Activated T-cell treated with anti-CD3 and anti-CD28 coated beads, Interleukin-2, amount 50 U/mL, for 24 hours (primary cell): ENCODE data around the gene ADCY10.

Source experiments
- DNase-seq: peaks from one replicate; pipeline ENCODE4 v3.0.0-alpha.2; 2020
- H3K27ac Mint-ChIP-seq: 2 replicates; pipeline ENCODE4 v1.8.0; 2020; ENCODE audit warnings: mild to moderate bottlenecking, mixed read lengths
- H3K27me3 Mint-ChIP-seq: 2 replicates; pipeline ENCODE4 v1.8.0; 2020; ENCODE audit warnings: mixed read lengths
- H3K36me3 Mint-ChIP-seq: 2 replicates; pipeline ENCODE4 v1.8.0; 2020; ENCODE audit warnings: low read depth, mixed read lengths
- H3K4me1 Mint-ChIP-seq: 2 replicates; pipeline ENCODE4 v1.8.0; 2020; ENCODE audit warnings: low read depth, mixed read lengths
- H3K4me3 Mint-ChIP-seq: 2 replicates; pipeline ENCODE4 v1.8.0; 2020; ENCODE audit warnings: mild to moderate bottlenecking, moderate library complexity, mixed read lengths
- H3K9me3 Mint-ChIP-seq: 2 replicates; pipeline ENCODE4 v1.8.0; 2020; ENCODE audit warnings: mixed read lengths

The ADCY10 gene, protein sequence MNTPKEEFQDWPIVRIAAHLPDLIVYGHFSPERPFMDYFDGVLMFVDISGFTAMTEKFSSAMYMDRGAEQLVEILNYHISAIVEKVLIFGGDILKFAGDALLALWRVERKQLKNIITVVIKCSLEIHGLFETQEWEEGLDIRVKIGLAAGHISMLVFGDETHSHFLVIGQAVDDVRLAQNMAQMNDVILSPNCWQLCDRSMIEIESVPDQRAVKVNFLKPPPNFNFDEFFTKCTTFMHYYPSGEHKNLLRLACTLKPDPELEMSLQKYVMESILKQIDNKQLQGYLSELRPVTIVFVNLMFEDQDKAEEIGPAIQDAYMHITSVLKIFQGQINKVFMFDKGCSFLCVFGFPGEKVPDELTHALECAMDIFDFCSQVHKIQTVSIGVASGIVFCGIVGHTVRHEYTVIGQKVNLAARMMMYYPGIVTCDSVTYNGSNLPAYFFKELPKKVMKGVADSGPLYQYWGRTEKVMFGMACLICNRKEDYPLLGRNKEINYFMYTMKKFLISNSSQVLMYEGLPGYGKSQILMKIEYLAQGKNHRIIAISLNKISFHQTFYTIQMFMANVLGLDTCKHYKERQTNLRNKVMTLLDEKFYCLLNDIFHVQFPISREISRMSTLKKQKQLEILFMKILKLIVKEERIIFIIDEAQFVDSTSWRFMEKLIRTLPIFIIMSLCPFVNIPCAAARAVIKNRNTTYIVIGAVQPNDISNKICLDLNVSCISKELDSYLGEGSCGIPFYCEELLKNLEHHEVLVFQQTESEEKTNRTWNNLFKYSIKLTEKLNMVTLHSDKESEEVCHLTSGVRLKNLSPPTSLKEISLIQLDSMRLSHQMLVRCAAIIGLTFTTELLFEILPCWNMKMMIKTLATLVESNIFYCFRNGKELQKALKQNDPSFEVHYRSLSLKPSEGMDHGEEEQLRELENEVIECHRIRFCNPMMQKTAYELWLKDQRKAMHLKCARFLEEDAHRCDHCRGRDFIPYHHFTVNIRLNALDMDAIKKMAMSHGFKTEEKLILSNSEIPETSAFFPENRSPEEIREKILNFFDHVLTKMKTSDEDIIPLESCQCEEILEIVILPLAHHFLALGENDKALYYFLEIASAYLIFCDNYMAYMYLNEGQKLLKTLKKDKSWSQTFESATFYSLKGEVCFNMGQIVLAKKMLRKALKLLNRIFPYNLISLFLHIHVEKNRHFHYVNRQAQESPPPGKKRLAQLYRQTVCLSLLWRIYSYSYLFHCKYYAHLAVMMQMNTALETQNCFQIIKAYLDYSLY (N-terminal part only)

DNA sequence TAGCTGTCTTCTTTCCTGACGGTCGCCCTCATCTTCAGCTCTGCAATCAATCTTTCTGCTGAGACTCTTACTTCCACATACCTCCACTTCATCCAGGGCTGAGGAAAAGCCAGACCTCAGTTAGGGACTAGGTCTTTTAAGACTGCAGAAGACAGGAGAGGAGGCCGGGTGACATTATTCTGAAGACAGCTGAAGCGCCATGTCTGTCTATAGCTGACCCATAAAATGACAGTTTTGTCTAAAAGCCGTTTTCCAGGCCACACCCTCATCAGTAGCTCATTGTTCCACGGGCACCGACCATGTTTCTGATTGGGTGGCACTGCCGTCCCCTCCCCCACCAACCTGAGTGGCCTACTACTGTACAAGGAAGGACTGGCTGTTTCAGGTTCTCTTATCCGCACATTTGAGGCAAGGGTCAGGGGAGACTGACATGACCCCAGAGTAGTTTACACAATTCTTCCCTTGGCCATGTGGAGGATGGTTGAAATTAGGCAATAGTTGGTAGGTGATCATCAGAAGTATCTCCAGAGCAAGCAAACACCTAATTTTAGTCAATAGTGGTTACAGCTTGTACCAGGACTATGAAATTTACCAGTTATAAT, at the start of gene ADCY10:
TSS of gene ADCY10 (minus strand) at position 240 of the 602 bp plus-strand sequence. CDS start 8,994 bp downstream, outside the sequence.
- H3K4me3 Mint-ChIP-seq = no peak within 1 kb of the TSS
- DNase-seq = no peak
- peaks cover 5% of the 10 kb centered on the region for H3K27me3 Mint-ChIP-seq
- H3K27ac Mint-ChIP-seq = no peak within 1 kb of the TSS
- peaks cover 6% of the 10 kb centered on the region for H3K9me3 Mint-ChIP-seq
- no peaks in the 10 kb centered on the region for H3K4me1 Mint-ChIP-seq
- H3K36me3 Mint-ChIP-seq = peaks cover 34% of the 10 kb centered on the region

DNA sequence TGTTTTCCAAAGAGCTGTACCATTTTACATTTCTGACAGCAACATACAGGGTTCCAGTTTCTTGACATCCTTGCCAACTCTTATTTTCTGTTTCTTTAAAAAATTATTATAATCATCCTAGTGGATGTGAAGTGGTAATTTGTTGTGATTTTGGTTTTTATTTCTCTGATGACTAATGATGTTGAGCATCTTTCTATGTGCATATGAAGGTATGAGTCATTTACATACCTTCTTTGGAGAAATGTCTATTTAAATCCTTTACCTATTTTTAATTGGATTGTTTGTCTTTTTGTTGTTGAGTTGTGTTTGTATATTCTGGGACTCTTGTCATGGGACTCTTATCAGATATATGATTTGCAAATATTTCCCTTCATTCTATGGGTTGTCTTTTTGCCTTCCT, 43.8 kb upstream of the ADCY10 start:
- Mint-ChIP-seq H3K4me3 (no peak overlapping the region), H3K9me3 (no peaks in the 10 kb centered on the region), H3K36me3 (peaks cover 49% of the 10 kb centered on the region), H3K4me1 (peaks cover 27% of the 10 kb centered on the region), H3K27me3 (no peaks in the 10 kb centered on the region), H3K27ac (no peak overlapping the region)
- DNase-seq = no peak

DNA sequence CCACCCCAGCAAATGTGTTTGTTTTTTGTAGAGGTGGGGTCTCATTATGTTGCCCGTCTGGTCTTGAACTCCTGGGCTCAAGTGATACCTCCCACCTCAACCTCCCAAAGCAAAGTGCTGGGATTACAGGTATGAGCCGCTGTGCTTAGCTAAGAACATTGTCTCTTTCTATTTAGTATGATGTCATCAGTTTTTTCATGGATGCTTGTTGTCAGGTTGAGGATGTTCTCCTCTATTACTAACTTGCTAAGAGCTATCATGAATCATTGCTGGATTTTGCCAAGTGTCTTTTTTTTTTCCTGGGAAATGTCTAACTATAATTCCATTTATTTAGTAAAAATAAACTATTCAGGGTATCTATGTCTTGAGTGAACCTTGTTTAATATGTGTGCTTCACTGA, 42.0 kb upstream of the ADCY10 start:
- no peaks in the 10 kb centered on the region for H3K9me3 Mint-ChIP-seq
- no peaks in the 10 kb centered on the region for H3K27me3 Mint-ChIP-seq
- no peak overlapping the region for H3K27ac Mint-ChIP-seq
- H3K36me3 Mint-ChIP-seq = peaks cover 52% of the 10 kb centered on the region
- no peak overlapping the region for H3K4me3 Mint-ChIP-seq
- H3K4me1 Mint-ChIP-seq = peaks cover 26% of the 10 kb centered on the region
- no peak for DNase-seq

DNA sequence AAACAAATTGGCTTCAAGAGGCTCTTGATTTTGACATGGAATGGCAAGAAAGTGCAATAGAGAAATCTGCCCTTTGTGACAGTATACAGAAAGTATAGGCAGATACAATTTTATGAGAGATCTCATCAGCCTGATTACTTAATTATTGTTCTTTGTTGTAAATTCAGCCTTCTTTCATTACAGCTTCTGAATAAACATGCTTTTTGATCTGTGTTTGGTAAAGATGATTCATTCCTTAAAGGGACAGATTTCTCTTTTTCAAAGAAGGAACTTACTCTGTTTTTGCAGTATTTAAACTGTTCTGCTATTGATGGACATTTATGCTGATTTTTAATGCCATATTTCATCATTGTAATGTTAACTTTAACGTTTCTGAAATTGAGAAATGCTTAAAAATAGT, 36.6 kb upstream of the ADCY10 start:
- DNase-seq = no peak
- H3K4me1 Mint-ChIP-seq = peaks cover 31% of the 10 kb centered on the region
- H3K36me3 Mint-ChIP-seq = peaks cover 42% of the 10 kb centered on the region
- no peak overlapping the region for H3K27ac Mint-ChIP-seq
- no peaks in the 10 kb centered on the region for H3K9me3 Mint-ChIP-seq
- H3K27me3 Mint-ChIP-seq = no peaks in the 10 kb centered on the region
- no peak overlapping the region for H3K4me3 Mint-ChIP-seq

DNA sequence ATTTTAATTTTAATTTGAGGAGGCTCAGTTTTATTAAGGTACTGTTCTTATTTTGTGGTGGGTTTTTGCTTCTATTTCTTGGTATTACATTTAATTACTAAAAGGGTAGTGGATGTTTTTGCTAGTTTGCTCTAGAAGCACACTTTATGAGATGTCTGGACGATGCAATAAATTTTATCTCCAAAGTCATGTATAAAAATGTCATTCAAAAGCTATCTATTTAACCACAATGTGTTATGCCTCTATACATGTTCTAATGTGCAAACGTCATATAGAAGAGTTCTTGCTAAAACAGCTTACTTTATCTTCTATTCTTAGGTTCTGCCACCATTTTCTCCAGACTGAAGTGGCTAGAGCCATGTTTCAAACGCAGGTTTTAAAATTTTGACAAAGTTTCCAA, 35.9 kb upstream of the ADCY10 start:
- peaks cover 34% of the 10 kb centered on the region for H3K36me3 Mint-ChIP-seq
- H3K27me3 Mint-ChIP-seq = no peaks in the 10 kb centered on the region
- DNase-seq = no peak
- H3K27ac Mint-ChIP-seq = no peak overlapping the region
- H3K9me3 Mint-ChIP-seq = no peaks in the 10 kb centered on the region
- H3K4me3 Mint-ChIP-seq = no peak overlapping the region
- peaks cover 36% of the 10 kb centered on the region for H3K4me1 Mint-ChIP-seq

DNA sequence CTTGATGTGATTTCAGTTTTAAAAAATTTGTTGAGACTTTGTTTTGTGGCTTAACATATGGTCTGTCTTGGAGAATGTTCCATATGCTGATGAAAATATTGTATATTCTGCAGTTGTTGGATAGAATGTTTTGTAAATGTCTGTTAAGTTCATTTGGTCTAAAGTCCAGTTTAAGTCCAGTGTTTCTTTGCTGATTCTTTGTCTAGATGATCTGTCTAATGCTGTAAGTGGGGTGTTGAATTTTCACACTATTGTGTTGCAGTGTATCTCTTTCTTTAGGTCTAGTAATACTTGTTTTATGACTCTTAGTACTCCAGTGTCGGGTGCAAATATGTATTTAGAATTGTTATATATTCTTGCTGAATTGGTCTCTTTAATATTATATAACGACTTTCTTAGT, 33.8 kb upstream of the ADCY10 start:
- Mint-ChIP-seq H3K36me3 (peaks cover 26% of the 10 kb centered on the region), H3K9me3 (peaks cover 3% of the 10 kb centered on the region), H3K27ac (no peak overlapping the region), H3K27me3 (no peaks in the 10 kb centered on the region), H3K4me3 (no peak overlapping the region), H3K4me1 (peaks cover 42% of the 10 kb centered on the region)
- no peak for DNase-seq

DNA sequence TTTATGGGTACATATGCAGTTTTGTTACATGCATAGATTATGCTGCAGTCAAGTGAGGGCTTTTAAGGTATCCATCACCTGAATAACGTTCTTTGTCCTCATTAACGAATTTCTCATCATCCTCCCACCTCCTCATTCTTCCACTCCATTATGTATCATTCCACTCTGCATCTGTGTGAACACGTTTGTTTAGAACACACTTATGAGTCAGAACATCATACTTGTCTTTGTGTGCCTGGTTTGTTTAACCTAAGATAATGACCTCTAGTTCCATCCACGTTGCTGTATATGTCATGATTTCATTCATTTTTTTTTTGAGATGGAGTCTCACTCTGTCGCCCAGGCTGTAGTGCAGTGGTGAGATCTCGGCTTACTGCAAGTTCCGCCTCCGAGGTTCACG, 29.6 kb upstream of the ADCY10 start:
- Mint-ChIP-seq H3K36me3 (peaks cover 14% of the 10 kb centered on the region), H3K9me3 (peaks cover 3% of the 10 kb centered on the region), H3K4me3 (no peak overlapping the region), H3K27ac (no peak overlapping the region), H3K27me3 (no peaks in the 10 kb centered on the region), H3K4me1 (peaks cover 44% of the 10 kb centered on the region)
- DNase-seq = no peak

DNA sequence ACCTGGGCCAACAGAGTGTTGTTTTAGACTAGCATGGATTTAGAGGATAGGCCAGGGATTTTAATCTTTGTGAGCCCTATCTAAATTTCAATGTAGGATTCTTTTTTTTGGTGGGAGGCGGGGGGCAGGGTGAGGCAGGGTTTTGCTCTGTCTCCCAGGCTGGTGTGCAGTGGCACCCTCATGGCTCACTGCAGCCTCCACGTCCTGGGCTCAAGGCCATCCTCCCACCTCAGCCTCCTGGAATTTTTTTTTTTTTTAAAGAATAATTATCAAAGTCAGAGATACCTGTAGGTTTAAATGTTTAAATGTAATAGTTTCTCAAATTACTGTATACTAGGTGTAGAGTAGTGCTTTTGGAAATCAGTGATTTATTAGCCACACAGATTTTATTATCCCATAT, 26.3 kb upstream of the ADCY10 start:
- Mint-ChIP-seq H3K4me3 (no peak overlapping the region), H3K4me1 (peaks cover 33% of the 10 kb centered on the region), H3K27ac (no peak overlapping the region), H3K27me3 (no peaks in the 10 kb centered on the region), H3K36me3 (peaks cover 29% of the 10 kb centered on the region), H3K9me3 (peaks cover 3% of the 10 kb centered on the region)
- no peak for DNase-seq

DNA sequence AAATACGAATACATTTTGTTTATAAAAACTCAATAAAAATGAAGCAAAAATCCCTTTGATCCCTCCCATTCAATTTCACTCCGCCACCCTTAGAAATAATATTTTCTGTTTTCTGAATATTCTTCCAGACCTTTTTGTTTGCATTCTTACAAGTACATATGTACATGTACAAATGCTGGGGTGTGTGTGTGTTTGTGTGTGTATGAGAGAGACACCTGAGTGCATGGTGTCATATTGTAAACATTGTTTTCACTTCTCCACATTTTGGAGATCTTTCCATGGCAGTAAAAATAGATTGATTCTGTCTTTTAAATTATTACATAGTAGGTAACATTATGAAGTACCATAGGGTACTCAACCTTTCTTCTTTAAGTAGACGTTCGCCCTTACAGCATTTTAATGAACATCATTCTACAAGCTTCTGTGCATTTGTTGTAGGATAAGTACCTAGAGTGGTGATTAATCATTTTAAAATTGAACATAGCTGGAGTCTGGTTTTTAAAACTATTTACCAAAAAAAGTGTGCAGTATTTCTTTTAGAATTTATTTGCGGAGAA, 24.2 kb upstream of the ADCY10 start:
- Mint-ChIP-seq H3K27ac (peak overlapping the region; percentile 72), H3K27me3 (no peaks in the 10 kb centered on the region), H3K4me3 (peak overlapping the region; percentile 90), H3K36me3 (peaks cover 26% of the 10 kb centered on the region), H3K4me1 (peaks cover 43% of the 10 kb centered on the region), H3K9me3 (no peaks in the 10 kb centered on the region)
- no peak for DNase-seq

DNA sequence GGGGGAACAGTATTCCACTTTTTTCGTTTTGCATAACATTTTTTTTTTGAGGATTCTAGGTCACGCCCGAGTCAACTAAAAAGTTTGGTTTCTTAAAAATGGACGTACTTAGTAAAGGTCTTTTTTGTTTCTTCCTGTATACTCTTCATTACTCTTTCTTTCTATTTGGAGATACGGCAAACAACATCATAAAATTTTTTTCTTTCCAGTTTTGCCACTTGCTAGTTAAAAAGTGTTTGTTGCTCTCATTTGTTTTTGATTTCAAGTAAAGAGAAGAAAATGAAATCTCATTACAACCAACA, 23.7 kb upstream of the ADCY10 start:
- DNase-seq = no peak
- peaks cover 26% of the 10 kb centered on the region for H3K36me3 Mint-ChIP-seq
- H3K9me3 Mint-ChIP-seq = no peaks in the 10 kb centered on the region
- peaks cover 46% of the 10 kb centered on the region for H3K4me1 Mint-ChIP-seq
- H3K4me3 Mint-ChIP-seq = peak overlapping the region; percentile 90
- peak overlapping the region; percentile 100 for H3K27ac Mint-ChIP-seq
- H3K27me3 Mint-ChIP-seq = no peaks in the 10 kb centered on the region

DNA sequence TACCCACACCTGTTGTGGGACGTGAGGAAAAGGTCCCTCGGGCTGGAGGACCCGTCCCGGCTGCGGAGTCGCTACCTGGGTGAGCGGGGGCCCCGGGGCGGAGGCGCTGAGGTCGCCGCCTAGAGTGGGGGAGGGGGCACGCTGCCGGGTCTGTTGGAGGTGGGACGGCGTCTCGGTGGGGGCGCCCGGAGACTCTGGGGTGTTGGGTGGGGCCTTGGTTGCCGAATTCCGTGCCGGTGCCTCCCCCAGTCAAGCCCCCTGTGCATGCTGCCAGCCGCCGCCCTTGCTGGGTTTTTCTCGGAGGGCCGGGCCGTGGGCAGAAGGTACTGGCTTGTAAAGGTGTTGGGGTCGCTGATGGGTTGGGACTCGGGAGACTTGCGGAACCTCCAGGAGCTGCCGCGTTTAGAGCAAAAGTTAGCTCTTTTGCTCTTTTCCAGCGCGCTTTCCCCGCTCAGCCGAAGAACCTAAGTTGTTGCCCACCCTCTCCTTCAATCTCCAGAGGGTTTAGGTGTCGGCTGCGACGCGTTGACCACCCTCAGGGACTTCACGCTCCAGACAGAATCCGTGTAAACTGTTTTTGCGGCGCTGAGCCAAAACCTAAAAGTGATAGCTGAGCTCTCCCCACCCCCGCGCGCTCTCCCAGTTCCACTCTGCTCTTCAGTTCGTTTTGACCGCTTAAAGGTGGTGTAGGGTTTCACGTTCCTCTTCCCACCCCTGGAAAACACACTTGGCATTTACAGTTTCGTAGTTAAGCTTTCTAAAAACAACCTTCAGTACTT, 23.2 kb upstream of the ADCY10 start, which contains the start of gene MPC2:
TSS of gene MPC2 (minus strand) at position 143 of the 779 bp plus-strand sequence. CDS start 1,231 bp downstream, outside the sequence.
- H3K36me3 Mint-ChIP-seq = peaks cover 23% of the 10 kb centered on the region
- peak; percentile 68 for DNase-seq

DNA sequence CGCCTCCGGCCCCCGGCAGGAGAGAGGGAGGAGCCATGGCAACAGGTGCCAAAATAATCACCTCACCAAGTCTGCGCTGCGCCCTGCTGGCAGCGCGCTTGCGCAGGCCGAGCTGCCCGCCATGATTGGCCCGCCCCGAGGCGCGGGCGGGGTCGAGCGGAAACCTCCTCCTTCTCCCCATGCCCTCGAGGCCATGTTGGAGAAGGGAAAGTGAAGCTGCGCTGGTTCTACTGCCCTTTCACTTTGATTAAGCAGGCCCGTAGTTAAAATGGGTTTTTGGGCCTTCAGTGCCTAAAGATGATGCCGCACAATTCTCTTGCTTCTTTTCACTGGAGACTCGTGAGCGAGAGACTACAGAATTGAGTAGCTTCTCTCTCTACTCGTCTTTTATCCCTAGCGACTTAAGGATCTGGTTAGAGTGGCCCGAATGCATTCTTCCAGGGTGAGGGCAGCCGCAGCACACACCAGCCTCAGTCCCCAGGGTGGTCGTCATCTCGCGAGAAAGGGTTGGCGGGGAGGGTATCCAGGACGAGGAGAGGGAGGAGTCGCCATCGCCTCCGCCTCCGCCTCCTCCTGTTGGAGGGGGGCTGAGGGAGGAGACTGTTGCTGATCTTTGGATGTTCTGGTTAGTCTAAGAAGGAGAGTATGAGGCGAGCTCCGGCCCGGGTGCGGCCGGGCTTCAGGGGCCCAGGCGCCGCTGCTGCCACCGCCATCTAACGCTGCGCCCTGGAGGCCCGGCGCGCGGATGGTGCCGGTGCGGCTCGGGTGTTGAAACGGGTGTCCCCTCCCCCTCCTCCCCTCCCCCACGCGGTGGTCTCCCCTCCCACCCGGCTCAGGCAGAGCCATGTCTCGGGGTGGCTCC, 22.4 kb upstream of the ADCY10 start, which contains the start of gene DCAF6:
TSS of gene DCAF6 (plus strand) at position 616 of the 862 bp plus-strand sequence. CDS start at position 845, 229 bp downstream.
- H3K27me3 Mint-ChIP-seq = no peaks in the 10 kb centered on the region
- peaks cover 45% of the 10 kb centered on the region for H3K4me1 Mint-ChIP-seq
- peak; percentile 95 for DNase-seq
- H3K4me3 Mint-ChIP-seq = peak within 1 kb of the TSS; percentile 90
- no peaks in the 10 kb centered on the region for H3K9me3 Mint-ChIP-seq
- H3K27ac Mint-ChIP-seq = peak within 1 kb of the TSS; percentile 100
- H3K36me3 Mint-ChIP-seq = peaks cover 21% of the 10 kb centered on the region

More for the DNA sequence above, 23.2 kb upstream of the ADCY10 start, which contains the start of gene MPC2:
- Mint-ChIP-seq H3K4me3 (peak within 1 kb of the TSS; percentile 90), H3K27ac (peak within 1 kb of the TSS; percentile 100), H3K4me1 (peaks cover 48% of the 10 kb centered on the region), H3K27me3 (no peaks in the 10 kb centered on the region), H3K9me3 (no peaks in the 10 kb centered on the region)
